Measurements from ENCODE around the gene ANKRD24. TPM values are rescaled to one million over a fixed set of nuclear protein-coding genes. Genes with fewer than 3 reads are reported as not detected.
A peak's percentile ranks its signal among the peaks of the same experiment; 100 is the strongest.

ANKRD24 gene
- total RNA-seq, 1 experiment from 2014 or later: 0.39 TPM

DNA sequence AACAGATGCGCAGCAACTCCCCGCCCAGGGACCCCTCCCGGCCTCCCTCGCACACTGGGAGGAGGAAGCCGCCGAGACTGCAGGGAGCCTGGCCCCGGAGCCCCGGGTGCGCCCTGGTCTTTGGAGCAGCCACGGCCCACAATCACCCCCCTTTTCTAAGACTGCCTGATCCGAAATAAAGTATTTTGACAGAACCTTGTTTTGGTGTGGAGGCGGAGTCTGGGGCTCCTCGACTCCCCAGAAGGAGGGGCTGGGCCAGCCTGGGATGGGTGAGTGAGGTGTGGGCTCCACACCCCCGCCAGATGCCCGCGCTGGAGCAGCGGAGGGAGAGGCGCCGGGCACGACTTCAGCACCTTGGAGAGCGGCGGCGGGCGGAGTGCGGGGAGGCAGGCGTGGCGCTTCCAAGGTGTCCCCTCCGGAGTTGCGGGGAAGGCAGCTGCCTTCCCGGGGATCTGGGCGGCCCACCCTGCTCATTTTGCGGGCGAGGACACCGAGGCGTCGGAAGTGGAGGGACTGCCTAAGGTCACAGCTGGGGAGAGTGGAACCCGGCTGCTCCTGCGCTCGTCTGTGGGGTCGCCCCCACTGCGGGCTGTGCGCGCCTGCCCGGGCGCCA is 9.5 kb upstream of the ANKRD24 start:
- peak; percentile 66 to 87 for DNase-seq
- BruUV-seq (replicated peaks): no TSS peak
- Mint-ChIP-seq H3K27me3 (ENCODE audit: insufficient read depth, unreplicated experiment) (no peaks in the 10 kb centered on the region), H3K4me1 (ENCODE audit: low read depth, unreplicated experiment) (peaks cover 5% of the 10 kb centered on the region), H3K4me3 (ENCODE audit: unreplicated experiment) (peak overlapping the region; percentile 27), H3K9me3 (ENCODE audit: unreplicated experiment) (no peaks in the 10 kb centered on the region), H3K27ac (ENCODE audit: unreplicated experiment) (no peak overlapping the region), H3K36me3 (ENCODE audit: insufficient read depth, unreplicated experiment) (no peaks in the 10 kb centered on the region)
- Histone ChIP-seq H3K36me3 (ENCODE audit: control insufficient read depth, insufficient read depth, low read length) (no peaks in the 10 kb centered on the region), H3K4me3 (ENCODE audit: low read depth, low read length) (no peak overlapping the region), H3K9me3 (no peaks in the 10 kb centered on the region), H3K4me1 (no peaks in the 10 kb centered on the region), H3K27me3 (replicated peaks; ENCODE audit: control insufficient read depth, insufficient read depth, low read length) (no peaks in the 10 kb centered on the region; the same call in 1 of the 2 replicates)
- intact Hi-C loops (cut with micrococcal nuclease; ENCODE audit: unreplicated experiment): no loop called here
- TF ChIP-seq, protein P1, sequence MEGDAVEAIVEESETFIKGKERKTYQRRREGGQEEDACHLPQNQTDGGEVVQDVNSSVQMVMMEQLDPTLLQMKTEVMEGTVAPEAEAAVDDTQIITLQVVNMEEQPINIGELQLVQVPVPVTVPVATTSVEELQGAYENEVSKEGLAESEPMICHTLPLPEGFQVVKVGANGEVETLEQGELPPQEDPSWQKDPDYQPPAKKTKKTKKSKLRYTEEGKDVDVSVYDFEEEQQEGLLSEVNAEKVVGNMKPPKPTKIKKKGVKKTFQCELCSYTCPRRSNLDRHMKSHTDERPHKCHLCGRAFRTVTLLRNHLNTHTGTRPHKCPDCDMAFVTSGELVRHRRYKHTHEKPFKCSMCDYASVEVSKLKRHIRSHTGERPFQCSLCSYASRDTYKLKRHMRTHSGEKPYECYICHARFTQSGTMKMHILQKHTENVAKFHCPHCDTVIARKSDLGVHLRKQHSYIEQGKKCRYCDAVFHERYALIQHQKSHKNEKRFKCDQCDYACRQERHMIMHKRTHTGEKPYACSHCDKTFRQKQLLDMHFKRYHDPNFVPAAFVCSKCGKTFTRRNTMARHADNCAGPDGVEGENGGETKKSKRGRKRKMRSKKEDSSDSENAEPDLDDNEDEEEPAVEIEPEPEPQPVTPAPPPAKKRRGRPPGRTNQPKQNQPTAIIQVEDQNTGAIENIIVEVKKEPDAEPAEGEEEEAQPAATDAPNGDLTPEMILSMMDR (IDR thresholded peaks at IDR 0.05; ENCODE audit: insufficient read depth in 1 of 2, low read depth in 1 of 2, low read length in 1 of 2, severe bottlenecking in 1 of 2, unreplicated experiment in 1 of 2): no peak
- CTCF ChIA-PET: interaction anchor here (0.6 kb wide), 1 partner anchor 32 kb away, joined by 3 read pairs; no protein-coding TSS in a partner anchor
- POLR2A ChIA-PET: no interaction called here

- Mint-ChIP-seq H3K4me1 (ENCODE audit: low read depth, unreplicated experiment) (peaks cover 5% of the 10 kb centered on the region), H3K9me3 (ENCODE audit: unreplicated experiment) (no peaks in the 10 kb centered on the region), H3K27me3 (ENCODE audit: insufficient read depth, unreplicated experiment) (no peaks in the 10 kb centered on the region), H3K27ac (ENCODE audit: unreplicated experiment) (no peak overlapping the region), H3K36me3 (ENCODE audit: insufficient read depth, unreplicated experiment) (no peaks in the 10 kb centered on the region), H3K4me3 (ENCODE audit: unreplicated experiment) (peak overlapping the region; percentile 27)
- no peaks in the 10 kb centered on the region; the same call in 1 of the 2 replicates for H3K27me3 ChIP-seq (replicated peaks; ENCODE audit: control insufficient read depth, insufficient read depth, low read length)
- no peak for DNase-seq
- TF ChIP-seq, protein P1 (IDR thresholded peaks at IDR 0.05; ENCODE audit: insufficient read depth in 1 of 2, low read depth in 1 of 2, low read length in 1 of 2, severe bottlenecking in 1 of 2, unreplicated experiment in 1 of 2): no peak
- no TSS peak for BruUV-seq (replicated peaks)
- H3K36me3 ChIP-seq (ENCODE audit: control insufficient read depth, insufficient read depth, low read length): no peaks in the 10 kb centered on the region
- no peak overlapping the region for H3K4me3 ChIP-seq (ENCODE audit: low read depth, low read length)
- H3K4me1 ChIP-seq: no peaks in the 10 kb centered on the region
- intact Hi-C loops (cut with micrococcal nuclease; ENCODE audit: unreplicated experiment): no loop called here
- CTCF ChIA-PET: interaction anchor here (0.6 kb wide), 1 partner anchor 33 kb away, joined by 3 read pairs; no protein-coding TSS in a partner anchor
- POLR2A ChIA-PET: no interaction called here
- no peaks in the 10 kb centered on the region for H3K9me3 ChIP-seq
Observed at GRCh38 chr19:4173479-4174212, 8.8 kb upstream of the ANKRD24 start.

GRCh38 chr19:4174213-4174894 is 8.1 kb upstream of the ANKRD24 start:
- Histone ChIP-seq H3K4me1 (no peaks in the 10 kb centered on the region), H3K9me3 (no peaks in the 10 kb centered on the region), H3K4me3 (ENCODE audit: low read depth, low read length) (no peak overlapping the region), H3K36me3 (ENCODE audit: control insufficient read depth, insufficient read depth, low read length) (no peaks in the 10 kb centered on the region), H3K27me3 (replicated peaks; ENCODE audit: control insufficient read depth, insufficient read depth, low read length) (no peaks in the 10 kb centered on the region; the same call in 1 of the 2 replicates)
- ChIA-PET CTCF (no interaction called here), POLR2A (interaction anchor here (0.5 kb wide), 1 partner anchor 498 kb away, joined by 3 read pairs; no protein-coding TSS in a partner anchor)
- intact Hi-C loops (cut with micrococcal nuclease; ENCODE audit: unreplicated experiment): no loop called here
- Mint-ChIP-seq H3K27me3 (ENCODE audit: insufficient read depth, unreplicated experiment) (no peaks in the 10 kb centered on the region), H3K36me3 (ENCODE audit: insufficient read depth, unreplicated experiment) (no peaks in the 10 kb centered on the region), H3K4me1 (ENCODE audit: low read depth, unreplicated experiment) (peaks cover 5% of the 10 kb centered on the region), H3K9me3 (ENCODE audit: unreplicated experiment) (no peaks in the 10 kb centered on the region), H3K4me3 (ENCODE audit: unreplicated experiment) (no peak overlapping the region), H3K27ac (ENCODE audit: unreplicated experiment) (no peak overlapping the region)
- BruUV-seq (replicated peaks): no TSS peak
- TF ChIP-seq, protein P1 (IDR thresholded peaks at IDR 0.05; ENCODE audit: insufficient read depth in 1 of 2, low read depth in 1 of 2, low read length in 1 of 2, severe bottlenecking in 1 of 2, unreplicated experiment in 1 of 2): no peak
- DNase-seq: peak in 1 of 2 experiments; percentile 55

Measured in Caco-2 (cell line).